Transverse colon (tissue), 4 donors: ENCODE results near the gene FNDC3B.

Experiments used
- CTCF ChIP-seq, 5 experiments: fragments of 200-600 bp in 3 of 5; fragments of 450-650 bp in 2 of 5; sonication (generic) in 3 of 5; IDR thresholded peaks; 1 replicate in 2 of 5; 2 replicates in 3 of 5; pipeline ENCODE4 v1.5.1; 2016 to 2017; ENCODE audit warnings: antibody characterized with exemption in 5 of 5, inconsistent platforms in 3 of 5, mild to moderate bottlenecking in 2 of 5, moderate library complexity in 1 of 5
- EP300 ChIP-seq: sonication (generic); formaldehyde crosslinking; IDR thresholded peaks from one replicate; pipeline ENCODE4 v1.6.1; 2017; ENCODE audit warnings: antibody characterized with exemption, low read depth
- POLR2A ChIP-seq: fragments of 450-650 bp; IDR thresholded peaks from one replicate; pipeline ENCODE4 v1.6.1; 2016; ENCODE audit warnings: antibody characterized with exemption, mild to moderate bottlenecking, moderate library complexity
- POLR2AphosphoS5 ChIP-seq, 3 donors: sonication (generic); formaldehyde crosslinking; IDR thresholded peaks; one replicate each; pipeline ENCODE4 v1.6.1; 2016; ENCODE audit warnings: antibody characterized with exemption in 3 of 3

DNA sequence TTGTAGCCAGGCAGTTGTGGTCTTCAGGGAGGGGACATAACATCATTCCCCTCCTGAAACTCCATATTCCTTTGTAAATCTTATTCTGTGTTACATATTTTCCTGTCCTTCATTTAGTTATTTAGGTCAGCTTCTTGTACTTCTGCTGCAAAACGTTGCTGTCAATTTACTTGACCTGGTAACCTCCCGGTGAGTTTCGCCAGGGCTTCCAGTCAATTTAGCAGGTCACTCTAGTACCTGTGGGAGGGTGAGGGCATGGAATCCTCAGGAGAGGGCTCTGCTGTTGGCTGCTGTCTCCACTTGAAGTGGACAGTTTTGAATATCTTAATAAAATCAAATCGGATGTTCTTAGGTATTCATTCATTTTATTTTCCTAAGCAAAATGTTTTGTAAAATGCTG is 29.6 kb downstream of the FNDC3B start:
- no peak for TF ChIP-seq CTCF (IDR thresholded peaks at IDR 0.05)
- no peak for TF ChIP-seq EP300
- no peak for TF ChIP-seq POLR2AphosphoS5 (IDR thresholded peaks at IDR 0.05)
- no peak for TF ChIP-seq POLR2A
